Neural cell (in vitro differentiated cells): ENCODE measurements around the gene CLEC18B.
"Not testable (repeated sequence)": the region's sequence is repeated elsewhere in the genome, so short reads cannot be mapped to it uniquely, and the experiment has no call there.

Experiments
- CTCF ChIP-seq: fragments of 450-650 bp; IDR thresholded peaks from 2 replicates; pipeline ENCODE4 v1.5.1; 2014; ENCODE audit warnings: antibody characterized with exemption, mild to moderate bottlenecking, moderate library complexity; ENCODE audit not compliant: poor library complexity, severe bottlenecking
- EP300 ChIP-seq: fragments of 450-650 bp; conservative IDR thresholded peaks from 2 replicates; pipeline ENCODE4 v1.6.1; 2014; ENCODE audit warnings: antibody characterized with exemption, mild to moderate bottlenecking, moderate library complexity; ENCODE audit not compliant: poor library complexity, severe bottlenecking
- EZH2 ChIP-seq: fragments of 200-600, 300-800 bp; shearing (Covaris generic), sonication (generic); IDR thresholded peaks from 2 replicates; pipeline ENCODE4 v1.6.1; 2014; ENCODE audit warnings: antibody characterized with exemption, low read length, borderline replicate concordance, mild to moderate bottlenecking; ENCODE audit not compliant: insufficient read depth, poor library complexity, severe bottlenecking
- MXI1 ChIP-seq: fragments of 450-650 bp; conservative IDR thresholded peaks from 2 replicates; pipeline ENCODE4 v1.6.1; 2014; ENCODE audit warnings: antibody characterized with exemption, mild to moderate bottlenecking; ENCODE audit not compliant: poor library complexity, severe bottlenecking
- POLR2AphosphoS5 ChIP-seq: IDR thresholded peaks from 2 replicates; pipeline ENCODE4 v1.6.1; 2012
- TAF1 ChIP-seq: IDR thresholded peaks from 2 replicates; pipeline ENCODE4 v1.6.1; 2012; ENCODE audit warnings: low read depth

GRCh38 chr16:74394604-74395003 lies 26.7 kb downstream of the CLEC18B start:
- TF ChIP-seq EZH2, TAF1, EP300, CTCF, POLR2AphosphoS5, MXI1: not testable (repeated sequence)
